Chondrocyte (in vitro differentiated cells): ENCODE measurements around the gene OR51B2. TPM values are rescaled to one million over a fixed set of nuclear protein-coding genes. Genes with fewer than 3 reads are reported as not detected.
"Not testable (repeated sequence)": the region's sequence is repeated elsewhere in the genome, so short reads cannot be mapped to it uniquely, and the experiment has no call there.

Source experiments
- DNase-seq: peaks from one replicate; pipeline ENCODE4 v3.0.0; 2021; ENCODE audit warnings: mixed read lengths, low spot score
- H3K27ac Mint-ChIP-seq: one replicate; pipeline ENCODE4 v1.8.0; 2021; ENCODE audit warnings: mild to moderate bottlenecking, moderate library complexity, mixed read lengths; ENCODE audit not compliant: unreplicated experiment
- H3K27me3 Mint-ChIP-seq: 2 replicates; pipeline ENCODE4 v1.8.0; 2021; ENCODE audit warnings: low read depth, mixed read lengths
- H3K36me3 Mint-ChIP-seq: 2 replicates; pipeline ENCODE4 v1.8.0; 2021; ENCODE audit warnings: low read depth, mixed read lengths
- H3K4me1 Mint-ChIP-seq: 2 replicates; pipeline ENCODE4 v1.8.0; 2021; ENCODE audit warnings: low read depth, mild to moderate bottlenecking, mixed read lengths
- H3K4me3 Mint-ChIP-seq: one replicate; pipeline ENCODE4 v1.8.0; 2021; ENCODE audit warnings: mild to moderate bottlenecking, moderate library complexity, mixed read lengths; ENCODE audit not compliant: unreplicated experiment
- H3K9me3 Mint-ChIP-seq: 2 replicates; pipeline ENCODE4 v1.8.0; 2021; ENCODE audit warnings: low read depth, mixed read lengths
- CTCF ChIP-seq: fragments of 200-600 bp; sonication (generic); IDR thresholded peaks from 2 replicates; pipeline ENCODE4 v1.5.0; 2021; ENCODE audit warnings: antibody characterized with exemption, mild to moderate bottlenecking, moderate library complexity
- total RNA-seq: library from RNA; stranded (reverse); gene quantifications from 3 replicates; pipeline ENCODE4 v1.2.1, GENCODE V29; 2021

The OR51B2 gene
- total RNA-seq, 1 donor from 2014 or later, result not detected

GRCh38 chr11:5349550-5349949, 25.5 kb upstream of the OR51B2 start:
- no peak for DNase-seq
- Mint-ChIP-seq H3K4me3 (no peak overlapping the region), H3K9me3 (no peaks in the 10 kb centered on the region), H3K27ac (no peak overlapping the region), H3K4me1 (no peaks in the 10 kb centered on the region), H3K27me3 (peaks cover 41% of the 10 kb centered on the region), H3K36me3 (no peaks in the 10 kb centered on the region)
- no peak for TF ChIP-seq CTCF

GRCh38 chr11:5348551-5349194, 24.6 kb upstream of the OR51B2 start:
- Mint-ChIP-seq H3K36me3 (no peaks in the 10 kb centered on the region), H3K27me3 (peaks cover 38% of the 10 kb centered on the region), H3K4me3 (no peak overlapping the region), H3K9me3 (no peaks in the 10 kb centered on the region), H3K4me1 (no peaks in the 10 kb centered on the region), H3K27ac (no peak overlapping the region)
- TF ChIP-seq CTCF, result no peak
- no peak for DNase-seq

- Mint-ChIP-seq H3K4me1 (no peaks in the 10 kb centered on the region), H3K4me3 (no peak overlapping the region), H3K27ac (no peak overlapping the region), H3K36me3 (no peaks in the 10 kb centered on the region), H3K9me3 (no peaks in the 10 kb centered on the region), H3K27me3 (peaks cover 33% of the 10 kb centered on the region)
- TF ChIP-seq CTCF, result no peak
- no peak for DNase-seq
These were observed 21.7 kb upstream of the OR51B2 start for GRCh38 chr11:5345831-5346230.

GRCh38 chr11:5343474-5344335, 19.6 kb upstream of the OR51B2 start, which contains the start of gene OR51B5:
OR51B5 (minus strand) TSS chr11:5343524; CDS start chr11:5343524, 0 bp downstream.
- H3K4me3 Mint-ChIP-seq, result no peak within 1 kb of the TSS
- no peak for TF ChIP-seq CTCF
- H3K4me1 Mint-ChIP-seq, result no peaks in the 10 kb centered on the region
- H3K27me3 Mint-ChIP-seq, result peaks cover 25% of the 10 kb centered on the region
- no peak within 1 kb of the TSS for H3K27ac Mint-ChIP-seq
- no peak for DNase-seq
- no peaks in the 10 kb centered on the region for H3K9me3 Mint-ChIP-seq
- H3K36me3 Mint-ChIP-seq, result no peaks in the 10 kb centered on the region

GRCh38 chr11:5339771-5340322, 15.8 kb upstream of the OR51B2 start:
- no peak for TF ChIP-seq CTCF
- no peak for DNase-seq
- no peaks in the 10 kb centered on the region for H3K4me1 Mint-ChIP-seq
- no peaks in the 10 kb centered on the region for H3K36me3 Mint-ChIP-seq
- H3K4me3 Mint-ChIP-seq, result no peak overlapping the region
- peaks cover 5% of the 10 kb centered on the region for H3K27me3 Mint-ChIP-seq
- H3K27ac Mint-ChIP-seq, result no peak overlapping the region
- H3K9me3 Mint-ChIP-seq, result no peaks in the 10 kb centered on the region

- not testable (repeated sequence) for DNase-seq, H3K27ac Mint-ChIP-seq, H3K4me1 Mint-ChIP-seq, H3K27me3 Mint-ChIP-seq, H3K36me3 Mint-ChIP-seq, H3K9me3 Mint-ChIP-seq, H3K4me3 Mint-ChIP-seq
These were observed 13.2 kb upstream of the OR51B2 start for GRCh38 chr11:5337253-5337652.
